Measurements from ENCODE around the gene XXYLT1. TPM values are rescaled to one million over a fixed set of nuclear protein-coding genes. Genes with fewer than 3 reads are reported as not detected.
"Not testable (repeated sequence)": the region's sequence is repeated elsewhere in the genome, so short reads cannot be mapped to it uniquely, and the experiment has no call there.

Gene XXYLT1
- total RNA-seq, 1 experiment from 2014 or later, result 53.9 TPM

- H3K36me3 ChIP-seq (ENCODE audit: insufficient read depth, low read length, poor library complexity, severe bottlenecking), result no peaks in the 10 kb centered on the region
- ChIA-PET POLR2A (ENCODE audit: low non-redundant PET) (no interaction called here), CTCF (no interaction called here)
- no peak overlapping the region for H3K27ac ChIP-seq (ENCODE audit: low read depth, low read length, poor library complexity, severe bottlenecking)
- BruUV-seq (replicated peaks), result no TSS peak
- no peak for DNase-seq (ENCODE audit: low spot score)
- H3K4me1 ChIP-seq (ENCODE audit: insufficient read depth, low read length, poor library complexity, severe bottlenecking), result no peaks in the 10 kb centered on the region
- H3K9me3 ChIP-seq (ENCODE audit: low read depth, low read length, poor library complexity, severe bottlenecking), result no peaks in the 10 kb centered on the region
- H3K4me3 ChIP-seq (ENCODE audit: low read depth, low read length, poor library complexity, severe bottlenecking), result no peak overlapping the region
- intact Hi-C loops (cut with micrococcal nuclease; ENCODE audit: unreplicated experiment), result no loop called here
- H3K27me3 ChIP-seq (replicated peaks; ENCODE audit: insufficient read depth, low read depth, low read length, poor library complexity), result no peaks in the 10 kb centered on the region
- TF ChIP-seq EZH2 (IDR thresholded peaks at IDR 0.05; ENCODE audit: borderline replicate concordance, low read depth, low read length, poor library complexity, severe bottlenecking) (no peak), CTCF (conservative IDR thresholded peaks at IDR 0.05; ENCODE audit: low read depth, low read length) (no peak)
These were observed 218.0 kb downstream of the XXYLT1 start for GRCh38 chr3:195052939-195053338.

- H3K4me1 ChIP-seq (ENCODE audit: insufficient read depth, low read length, poor library complexity, severe bottlenecking); H3K27ac ChIP-seq (ENCODE audit: low read depth, low read length, poor library complexity, severe bottlenecking); H3K36me3 ChIP-seq (ENCODE audit: insufficient read depth, low read length, poor library complexity, severe bottlenecking); BruUV-seq (replicated peaks); H3K27me3 ChIP-seq (replicated peaks; ENCODE audit: insufficient read depth, low read depth, low read length, poor library complexity); H3K9me3 ChIP-seq (ENCODE audit: low read depth, low read length, poor library complexity, severe bottlenecking); H3K4me3 ChIP-seq (ENCODE audit: low read depth, low read length, poor library complexity, severe bottlenecking); DNase-seq (ENCODE audit: low spot score); intact Hi-C loops (cut with micrococcal nuclease; ENCODE audit: unreplicated experiment); CTCF ChIA-PET; POLR2A ChIA-PET (ENCODE audit: low non-redundant PET): not testable (repeated sequence)
These were observed 220.7 kb downstream of the XXYLT1 start for GRCh38 chr3:195050296-195050695.

- ChIA-PET POLR2A (ENCODE audit: low non-redundant PET) (no interaction called here), CTCF (no interaction called here)
- Histone ChIP-seq H3K36me3 (ENCODE audit: insufficient read depth, low read length, poor library complexity, severe bottlenecking) (no peaks in the 10 kb centered on the region), H3K27me3 (replicated peaks; ENCODE audit: insufficient read depth, low read depth, low read length, poor library complexity) (no peaks in the 10 kb centered on the region), H3K9me3 (ENCODE audit: low read depth, low read length, poor library complexity, severe bottlenecking) (no peaks in the 10 kb centered on the region), H3K4me1 (ENCODE audit: insufficient read depth, low read length, poor library complexity, severe bottlenecking) (no peaks in the 10 kb centered on the region), H3K4me3 (ENCODE audit: low read depth, low read length, poor library complexity, severe bottlenecking) (no peak overlapping the region), H3K27ac (ENCODE audit: low read depth, low read length, poor library complexity, severe bottlenecking) (no peak overlapping the region)
- TF ChIP-seq EZH2 (IDR thresholded peaks at IDR 0.05; ENCODE audit: borderline replicate concordance, low read depth, low read length, poor library complexity, severe bottlenecking), result no peak
- DNase-seq (ENCODE audit: low spot score), result no peak
- no TSS peak for BruUV-seq (replicated peaks)
- intact Hi-C loops (cut with micrococcal nuclease; ENCODE audit: unreplicated experiment), result no loop called here
These were observed 222.7 kb downstream of the XXYLT1 start for GRCh38 chr3:195048059-195048905.

GRCh38 chr3:195047536-195047935 lies 223.4 kb downstream of the XXYLT1 start:
- no peak for TF ChIP-seq EZH2 (IDR thresholded peaks at IDR 0.05; ENCODE audit: borderline replicate concordance, low read depth, low read length, poor library complexity, severe bottlenecking)
- no peak for TF ChIP-seq CTCF (conservative IDR thresholded peaks at IDR 0.05; ENCODE audit: low read depth, low read length)
- Histone ChIP-seq H3K27ac (ENCODE audit: low read depth, low read length, poor library complexity, severe bottlenecking) (no peak overlapping the region), H3K4me1 (ENCODE audit: insufficient read depth, low read length, poor library complexity, severe bottlenecking) (no peaks in the 10 kb centered on the region), H3K27me3 (replicated peaks; ENCODE audit: insufficient read depth, low read depth, low read length, poor library complexity) (no peaks in the 10 kb centered on the region), H3K36me3 (ENCODE audit: insufficient read depth, low read length, poor library complexity, severe bottlenecking) (no peaks in the 10 kb centered on the region), H3K4me3 (ENCODE audit: low read depth, low read length, poor library complexity, severe bottlenecking) (no peak overlapping the region), H3K9me3 (ENCODE audit: low read depth, low read length, poor library complexity, severe bottlenecking) (no peaks in the 10 kb centered on the region)
- DNase-seq (ENCODE audit: low spot score), result no peak
- ChIA-PET CTCF (no interaction called here), POLR2A (ENCODE audit: low non-redundant PET) (no interaction called here)
- intact Hi-C loops (cut with micrococcal nuclease; ENCODE audit: unreplicated experiment), result no loop called here
- no TSS peak for BruUV-seq (replicated peaks)
